HepG2 (cell line): Measurements from ENCODE around the gene APRT. TPM values are rescaled to one million over a fixed set of nuclear protein-coding genes. Genes with fewer than 3 reads are reported as not detected.
A peak's percentile ranks its signal among the peaks of the same experiment; 100 is the strongest.

Experiments used
- ATAC-seq: fragments of 200-7000 bp; cut with Tn5 transposase; 3 replicates; pipeline ENCODE4 v1.9.1; 2020; ENCODE audit warnings: mild to moderate bottlenecking, moderate library complexity
- BruUV-seq: library from RNA; stranded (reverse); fragments of 400-500 nt; replicated peaks from 2 replicates; lab custom pipeline; 2021; lab: Mats Ljungman, UMichigan
- CTCF ChIA-PET: fragments of 300-600 bp; formaldehyde crosslinking; extraction: SDS; loops from one replicate; lab custom pipeline; 2021; ENCODE audit warnings: low total read pairs, inconsistent platforms, low intra/inter-chr PET ratio; lab: Yijun Ruan, JAX
- POLR2A ChIA-PET: fragments of 350-600 bp; sonication (Branson Sonifier 250); formaldehyde crosslinking; loops from one replicate; lab custom pipeline; 2020; ENCODE audit warnings: antibody characterized with exemption, inconsistent platforms; lab: Yijun Ruan, JAX
- DNase-seq: peaks from one replicate; pipeline ENCODE4 v3.0.0-alpha.2; 2015; ENCODE audit warnings: low spot score
- FAIRE-seq: peaks from 3 replicates; lab custom pipeline; 2011; peaks lifted over from hg19 to GRCh38; lab: Jason Lieb, UNC
- H2AFZ ChIP-seq: one replicate; pipeline ENCODE4 v1.6.1; 2011; ENCODE audit warnings: low read length, inconsistent platforms
- H3K27ac ChIP-seq: fragments of 300-600 bp; 3 replicates; pipeline ENCODE4 v1.8.0; 2011; ENCODE audit warnings: mixed run types, mild to moderate bottlenecking, mixed read lengths, low read length, inconsistent platforms; ENCODE audit not compliant: insufficient read depth; ENCODE audit errors: extremely low read length
- H3K27me3 ChIP-seq, 2 experiments: fragments of 200-600 bp in 1 of 2; 2 replicates in 1 of 2; 3 replicates in 1 of 2; pipeline versions ENCODE4 v1.6.0 to v1.8.0; 2011; ENCODE audit warnings: low read length in 2 of 2, mild to moderate bottlenecking in 2 of 2, moderate library complexity in 2 of 2, inconsistent platforms in 1 of 2; ENCODE audit not compliant: insufficient read depth in 2 of 2, control insufficient read depth in 1 of 2
- H3K36me3 ChIP-seq, 2 experiments: fragments of 200-600 bp in 1 of 2; replicated peaks in 1 of 2; 2 replicates in 1 of 2; 3 replicates in 1 of 2; pipeline versions ENCODE4 v1.5.1 to v1.8.0; 2011; ENCODE audit warnings: low read length in 2 of 2, inconsistent platforms in 1 of 2; ENCODE audit not compliant: insufficient read depth in 2 of 2, control insufficient read depth in 1 of 2
- H3K4me1 ChIP-seq: 2 replicates; pipeline ENCODE4 v1.5.1; 2012; ENCODE audit warnings: low read length, inconsistent platforms; ENCODE audit not compliant: insufficient read depth
- H3K4me2 ChIP-seq: 2 replicates; pipeline ENCODE4 v1.6.0; 2011; ENCODE audit warnings: low read depth, low read length, inconsistent platforms
- H3K4me3 ChIP-seq, 3 experiments: fragments of 200-600 bp in 1 of 3; sonication (generic), shearing (Covaris generic) in 1 of 3; replicated peaks in 1 of 3; 2 replicates each; pipeline ENCODE4 v1.5.1; 2011 to 2016; ENCODE audit warnings: low read length in 3 of 3, inconsistent platforms in 2 of 3, low read depth in 2 of 3, mild to moderate bottlenecking in 2 of 3, control low read depth in 1 of 3, mixed read lengths in 1 of 3; ENCODE audit not compliant: insufficient read depth in 1 of 3
- H3K79me2 ChIP-seq: one replicate; pipeline ENCODE4 v1.6.1; 2011; ENCODE audit warnings: low read length, inconsistent platforms; ENCODE audit not compliant: insufficient read depth
- H3K9ac ChIP-seq: 2 replicates; pipeline ENCODE4 v1.6.0; 2011; ENCODE audit warnings: mild to moderate bottlenecking, low read depth, low read length, inconsistent platforms; ENCODE audit not compliant: insufficient read depth
- H3K9me3 ChIP-seq: 2 replicates; pipeline ENCODE4 v1.5.1; 2012; ENCODE audit warnings: mild to moderate bottlenecking, low read length
- H4K20me1 ChIP-seq: 2 replicates; pipeline ENCODE4 v1.6.0; 2011; ENCODE audit warnings: inconsistent platforms, mild to moderate bottlenecking, low read length, moderate library complexity; ENCODE audit not compliant: insufficient read depth
- FLYWCH1 ChIP-seq: sonication (generic); formaldehyde crosslinking; IDR thresholded peaks from 2 replicates; pipeline ENCODE4 v1.8.1; 2023; ENCODE audit warnings: mild to moderate bottlenecking, missing genetic modification reagents
- KLF15 ChIP-seq: sonication (generic); formaldehyde crosslinking; IDR thresholded peaks from 2 replicates; pipeline ENCODE4 v1.8.1; 2023; ENCODE audit warnings: borderline replicate concordance, mild to moderate bottlenecking, inconsistent platforms, missing genetic modification reagents, mixed read lengths
- NFKB2 ChIP-seq: sonication (generic); formaldehyde crosslinking; IDR thresholded peaks from 2 replicates; pipeline ENCODE4 v1.4.0; 2020; ENCODE audit warnings: missing genetic modification reagents, borderline replicate concordance
- NKX3-1 ChIP-seq: sonication (generic); formaldehyde crosslinking; IDR thresholded peaks from 2 replicates; pipeline ENCODE4 v1.5.0; 2020; ENCODE audit warnings: missing genetic modification reagents
- NR2F6 ChIP-seq, 2 experiments: IDR thresholded peaks; 2 replicates each; pipeline ENCODE4 v1.6.1; 2016; ENCODE audit warnings: antibody characterized with exemption in 1 of 2, mild to moderate bottlenecking in 1 of 2
- PAWR ChIP-seq: sonication (generic); formaldehyde crosslinking; IDR thresholded peaks from 2 replicates; pipeline ENCODE4 v1.4.0; 2020; ENCODE audit warnings: missing genetic modification reagents, mild to moderate bottlenecking, borderline replicate concordance
- POGZ ChIP-seq: sonication (generic); formaldehyde crosslinking; IDR thresholded peaks from 2 replicates; pipeline ENCODE4 v1.4.0; 2020; ENCODE audit warnings: mild to moderate bottlenecking, missing genetic modification reagents
- TBL1XR1 ChIP-seq: fragments of 150-350 bp; IDR thresholded peaks from 2 replicates; pipeline ENCODE4 v1.6.1; 2014; ENCODE audit warnings: borderline replicate concordance, low read length; ENCODE audit not compliant: partially characterized antibody
- TCF7 ChIP-seq: sonication (generic); IDR thresholded peaks from 2 replicates; pipeline ENCODE4 v1.6.1; 2016; ENCODE audit warnings: antibody characterized with exemption, low read depth
- ZBTB4 ChIP-seq: sonication (generic); formaldehyde crosslinking; IDR thresholded peaks from 2 replicates; pipeline ENCODE4 v1.4.0; 2020; ENCODE audit warnings: missing genetic modification reagents, mild to moderate bottlenecking, borderline replicate concordance
- ZFP91 ChIP-seq: sonication (generic); formaldehyde crosslinking; IDR thresholded peaks from 2 replicates; pipeline ENCODE4 v1.9.0; 2022; ENCODE audit warnings: missing genetic modification reagents, mild to moderate bottlenecking, borderline replicate concordance
- ZNF17 ChIP-seq: sonication (generic); formaldehyde crosslinking; IDR thresholded peaks from 2 replicates; pipeline ENCODE4 v1.5.0; 2020; ENCODE audit warnings: mild to moderate bottlenecking, missing genetic modification reagents
- ZNF234 ChIP-seq: sonication (generic); formaldehyde crosslinking; conservative IDR thresholded peaks from 2 replicates; pipeline ENCODE4 v1.5.1; 2020; ENCODE audit warnings: mild to moderate bottlenecking, missing genetic modification reagents
- ZNF7 ChIP-seq: IDR thresholded peaks from 2 replicates; pipeline ENCODE4 v1.6.1; 2016; ENCODE audit warnings: missing biosample characterization, missing genetic modification reagents
- ZNF768 ChIP-seq: sonication (generic); formaldehyde crosslinking; IDR thresholded peaks from 2 replicates; pipeline ENCODE4 v1.4.0; 2020; ENCODE audit warnings: missing genetic modification reagents
- ZNF839 ChIP-seq: sonication (generic); formaldehyde crosslinking; IDR thresholded peaks from 2 replicates; pipeline ENCODE4 v1.4.0; 2020; ENCODE audit warnings: missing genetic modification reagents, mild to moderate bottlenecking, borderline replicate concordance
- WGBS: methylation state at CpG from one replicate; pipeline ENCODE4 v1.1.6; 2017; ENCODE audit warnings: low lambda C conversion rate; 5-methylcytosine and 5-hydroxymethylcytosine counted together
- in situ Hi-C: cut with HindIII; loops from 2 replicates; pipeline ENCODE4 v1.10.0; 2017; ENCODE audit warnings: low pct_unique_long_range_greater_than_20kb; ENCODE audit not compliant: extremely low pct_ligation_motif_present
- intact Hi-C: fragments of 100-400 bp; cut with micrococcal nuclease; formaldehyde crosslinking; loops from one replicate; pipeline ENCODE4 v1.10.0; 2022; ENCODE audit not compliant: unreplicated experiment
- polyA plus RNA-seq, 8 experiments: library from polyadenylated mRNA; depleted of rRNA in 3 of 8; stranded (reverse) in 7 of 8; unstranded in 1 of 8; fragments of >200 nt; fragmentation: Illumina TruSeq in 4 of 8; extraction: Trizol in 4 of 8; gene quantifications; 2 replicates each; pipeline versions ENCODE4 v1.2.1 to v1.2.3, GENCODE V29; 2011 to 2016; ENCODE audit warnings: low read depth in 4 of 8, missing spikeins in 1 of 8, mixed read lengths in 1 of 8; ENCODE audit not compliant: insufficient read depth in 1 of 8
- total RNA-seq, 5 experiments: library from RNA; depleted of rRNA; stranded (reverse); fragments of >200 nt; fragmentation: Illumina TruSeq; extraction: Trizol; gene quantifications; 2 replicates each; pipeline ENCODE4 v1.2.3, GENCODE V29; 2016; ENCODE audit warnings: low read depth in 1 of 5

Gene APRT
- total and polyA plus RNA-seq, 2 of the 13 experiments (the other 11 are each of a cell fraction or from before 2014, with no cell fraction given): 155 to 242 TPM

- TF ChIP-seq ZBTB4: peak; percentile 44; the same call in 1 of the 2 replicates
- no peak for TF ChIP-seq NR2F6 (IDR thresholded peaks at IDR 0.05)
- peak; percentile 27; the same call in 1 of the 2 replicates for TF ChIP-seq NR2F6 (CRISPR knock-in tag; IDR thresholded peaks at IDR 0.05)
- peak; percentile 70; the same call in 1 of the 2 replicates for TF ChIP-seq ZNF768 (CRISPR knock-in tag)
Measured at GRCh38 chr16:88856122-88856827, 44.5 kb upstream of the APRT start (continued).

- Histone ChIP-seq H3K36me3 (peaks cover 10 to 24% of the 10 kb centered on the region in 2 experiments), H3K79me2 (peaks cover 12% of the 10 kb centered on the region), H3K9ac (peak overlapping the region; percentile 54; the same call in 1 of the 2 replicates), H3K4me1 (peaks cover 15% of the 10 kb centered on the region), H3K9me3 (no peaks in the 10 kb centered on the region), H3K27me3 (no peaks in the 10 kb centered on the region; a peak in 1 of 5 replicates), H3K4me3 (peak overlapping the region; percentile 54 to 73 (median 72); a peak in 5 of 6 replicates), H4K20me1 (peaks cover 3% of the 10 kb centered on the region; the same call in 1 of the 2 replicates), H3K27ac (no peak overlapping the region), H3K4me2 (peak overlapping the region; percentile 84), H2AFZ (no peak overlapping the region)
- in situ Hi-C loops (loop anchor here (5.0 kb wide), 2 partner anchors 43 to 98 kb away; partner anchors contain the start of gene APRT), intact Hi-C loops (loop anchor here (5.0 kb wide), 2 partner anchors 38 to 98 kb away; no protein-coding TSS in a partner anchor)
- ChIA-PET CTCF (no interaction called here), POLR2A (interaction anchor here (2.3 kb wide), 1 partner anchor 312 kb away, joined by 9 read pairs; no protein-coding TSS in a partner anchor)
- TF ChIP-seq TCF7 (no peak), ZFP91 (CRISPR knock-in tag) (0 out of 2 replicates have a peak, but pooled peaks have one; percentile 34), ZNF7 (CRISPR knock-in tag) (no peak), TBL1XR1 (no peak), FLYWCH1 (no peak), ZNF17 (CRISPR knock-in tag) (no peak), NFKB2 (CRISPR knock-in tag) (no peak), KLF15 (CRISPR knock-in tag) (no peak), NKX3-1 (CRISPR knock-in tag) (no peak), ZNF839 (CRISPR knock-in tag) (peak; percentile 26; the same call in 1 of the 2 replicates), ZNF234 (no peak), PAWR (CRISPR knock-in tag) (no peak), POGZ (CRISPR knock-in tag) (no peak)
- ATAC-seq (no peak), DNase-seq (no peak), FAIRE-seq (no peak)
- 89% methylated on average over 10 of the region's 13 CpGs for WGBS
- TSS peak; percentile 40 for BruUV-seq
Measured at GRCh38 chr16:88855736-88856121, 44.0 kb upstream of the APRT start.
